ENCODE data around the gene A2ML1.
"Not testable (repeated sequence)": the region's sequence is repeated elsewhere in the genome, so short reads cannot be mapped to it uniquely, and the experiment has no call there.

A2ML1 gene

GRCh38 chr12:8813572-8814357 lies 8.7 kb upstream of the A2ML1 start:
- no peak for DNase-seq (ENCODE audit: low read depth)
- TF ChIP-seq, protein P1, sequence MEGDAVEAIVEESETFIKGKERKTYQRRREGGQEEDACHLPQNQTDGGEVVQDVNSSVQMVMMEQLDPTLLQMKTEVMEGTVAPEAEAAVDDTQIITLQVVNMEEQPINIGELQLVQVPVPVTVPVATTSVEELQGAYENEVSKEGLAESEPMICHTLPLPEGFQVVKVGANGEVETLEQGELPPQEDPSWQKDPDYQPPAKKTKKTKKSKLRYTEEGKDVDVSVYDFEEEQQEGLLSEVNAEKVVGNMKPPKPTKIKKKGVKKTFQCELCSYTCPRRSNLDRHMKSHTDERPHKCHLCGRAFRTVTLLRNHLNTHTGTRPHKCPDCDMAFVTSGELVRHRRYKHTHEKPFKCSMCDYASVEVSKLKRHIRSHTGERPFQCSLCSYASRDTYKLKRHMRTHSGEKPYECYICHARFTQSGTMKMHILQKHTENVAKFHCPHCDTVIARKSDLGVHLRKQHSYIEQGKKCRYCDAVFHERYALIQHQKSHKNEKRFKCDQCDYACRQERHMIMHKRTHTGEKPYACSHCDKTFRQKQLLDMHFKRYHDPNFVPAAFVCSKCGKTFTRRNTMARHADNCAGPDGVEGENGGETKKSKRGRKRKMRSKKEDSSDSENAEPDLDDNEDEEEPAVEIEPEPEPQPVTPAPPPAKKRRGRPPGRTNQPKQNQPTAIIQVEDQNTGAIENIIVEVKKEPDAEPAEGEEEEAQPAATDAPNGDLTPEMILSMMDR (conservative IDR thresholded peaks at IDR 0.05; ENCODE audit: control insufficient read depth, insufficient read depth, low read depth, low read length) = no peak
- H3K4me3 ChIP-seq (ENCODE audit: control insufficient read depth, low read depth, low read length) = no peak overlapping the region

DNA sequence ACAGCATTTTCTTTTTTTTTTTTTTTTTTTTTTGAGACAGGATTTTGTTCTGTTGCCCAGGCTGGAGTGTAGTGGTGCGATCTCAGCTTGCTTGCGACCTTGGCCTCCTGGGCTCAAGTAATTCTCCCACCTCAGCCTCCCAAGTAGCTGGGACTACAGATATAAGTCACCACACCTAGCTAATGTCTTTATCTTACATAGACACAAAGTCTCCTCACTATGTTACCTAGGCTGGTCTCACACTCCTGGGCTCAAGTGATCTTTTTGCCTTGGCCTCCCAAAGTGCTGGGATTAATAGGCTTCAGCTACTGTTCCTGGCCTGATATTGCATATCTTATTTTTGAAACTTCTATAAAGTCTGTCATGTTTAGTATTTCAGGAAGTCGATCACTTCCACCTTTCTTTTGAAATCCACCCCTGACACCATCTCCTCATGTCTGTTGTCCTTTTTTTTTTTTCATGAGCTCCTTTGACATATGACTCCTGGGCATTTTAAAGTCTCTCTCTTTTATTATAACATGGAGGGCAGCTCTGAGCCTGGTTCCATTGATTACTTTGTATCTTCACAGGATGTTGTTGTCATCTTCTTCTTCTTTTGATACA lies 5.9 kb upstream of the A2ML1 start:
- no peak for DNase-seq (ENCODE audit: low read depth)
- TF ChIP-seq, protein P1 (conservative IDR thresholded peaks at IDR 0.05; ENCODE audit: control insufficient read depth, insufficient read depth, low read depth, low read length) = no peak
- H3K4me3 ChIP-seq (ENCODE audit: control insufficient read depth, low read depth, low read length) = no peak overlapping the region

- no peak for DNase-seq (ENCODE audit: low read depth)
- TF ChIP-seq, protein P1 (conservative IDR thresholded peaks at IDR 0.05; ENCODE audit: control insufficient read depth, insufficient read depth, low read depth, low read length) = no peak
- no peak overlapping the region for H3K4me3 ChIP-seq (ENCODE audit: control insufficient read depth, low read depth, low read length)
Measured at GRCh38 chr12:8817856-8818255, 4.6 kb upstream of the A2ML1 start.

DNA sequence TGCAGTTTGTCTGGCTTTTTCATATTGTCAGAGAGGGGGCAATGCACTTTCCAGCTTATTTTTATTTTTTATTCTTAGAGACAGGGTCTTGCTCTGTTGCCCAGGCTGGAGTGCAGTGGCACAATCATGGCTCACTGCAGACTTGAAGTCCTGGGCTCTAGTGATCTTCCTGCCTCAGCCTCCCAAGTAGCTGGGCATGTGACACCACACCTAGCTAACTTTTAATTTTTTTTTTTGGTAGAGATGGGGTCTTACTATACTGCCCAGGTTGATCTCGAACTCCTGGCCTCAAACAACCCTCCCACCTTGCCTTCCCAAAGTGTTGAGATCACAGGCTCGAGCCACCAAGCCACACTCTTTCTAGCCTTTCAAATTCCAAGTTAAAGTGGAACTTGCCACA lies 3.9 kb upstream of the A2ML1 start:
- DNase-seq (ENCODE audit: low read depth) = no peak
- TF ChIP-seq, protein P1 (conservative IDR thresholded peaks at IDR 0.05; ENCODE audit: control insufficient read depth, insufficient read depth, low read depth, low read length) = no peak
- H3K4me3 ChIP-seq (ENCODE audit: control insufficient read depth, low read depth, low read length) = no peak overlapping the region

GRCh38 chr12:8819666-8819980 lies 2.8 kb upstream of the A2ML1 start:
- TF ChIP-seq, protein P1 (conservative IDR thresholded peaks at IDR 0.05; ENCODE audit: control insufficient read depth, insufficient read depth, low read depth, low read length) = no peak
- DNase-seq (ENCODE audit: low read depth) = no peak

GRCh38 chr12:8820676-8821407 lies 1.6 kb upstream of the A2ML1 start:
- DNase-seq (ENCODE audit: low read depth); H3K4me3 ChIP-seq (ENCODE audit: control insufficient read depth, low read depth, low read length): not testable (repeated sequence)

More at GRCh38 chr12:8819666-8819980, 2.8 kb upstream of the A2ML1 start:
- no peak overlapping the region for H3K4me3 ChIP-seq (ENCODE audit: control insufficient read depth, low read depth, low read length)

GRCh38 chr12:8821591-8821990 lies 830 bp upstream of the A2ML1 start:
- DNase-seq (ENCODE audit: low read depth) = no peak
- TF ChIP-seq, protein P1 (conservative IDR thresholded peaks at IDR 0.05; ENCODE audit: control insufficient read depth, insufficient read depth, low read depth, low read length) = no peak
- no peak overlapping the region for H3K4me3 ChIP-seq (ENCODE audit: control insufficient read depth, low read depth, low read length)
